SU-DHL-6 (cell line): ENCODE results near the gene CRYBB2.

Experiments used
- EZH2phosphoT487 ChIP-seq: fragments of 200-600 bp; sonication (generic), shearing (Covaris generic); conservative IDR thresholded peaks from 2 replicates; pipeline ENCODE4 v1.6.1; 2018; ENCODE audit warnings: mild to moderate bottlenecking, antibody characterized with exemption, low read length, moderate library complexity, mixed read lengths
- TF ChIP-seq, protein P1 (sequence below): fragments of 200-600 bp; sonication (generic); IDR thresholded peaks from one replicate; pipeline ENCODE4 v1.5.1; 2017; ENCODE audit warnings: antibody characterized with exemption, mild to moderate bottlenecking, low read length, moderate library complexity; ENCODE audit not compliant: insufficient read depth, poor library complexity, severe bottlenecking

DNA sequence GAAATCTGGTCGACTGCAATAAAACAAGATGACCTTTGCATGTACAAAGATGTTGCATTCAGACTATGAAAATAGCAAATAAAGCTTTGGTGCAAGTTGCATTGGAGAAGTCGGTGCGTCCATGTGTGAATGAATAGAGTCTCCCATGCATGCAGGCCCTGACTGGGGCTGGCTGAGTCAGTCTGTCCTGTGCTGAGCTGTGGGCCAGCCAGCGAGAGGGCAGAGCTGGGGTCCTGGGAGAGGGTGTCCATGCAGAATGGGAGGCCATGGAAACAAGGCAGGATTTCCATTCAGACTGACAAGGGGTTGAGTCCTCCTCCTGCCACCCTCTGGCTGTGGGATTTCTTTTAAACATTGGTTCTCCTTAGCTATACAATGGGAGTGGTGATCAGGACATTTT, 22.1 kb upstream of the CRYBB2 start:
- TF ChIP-seq, protein P1, sequence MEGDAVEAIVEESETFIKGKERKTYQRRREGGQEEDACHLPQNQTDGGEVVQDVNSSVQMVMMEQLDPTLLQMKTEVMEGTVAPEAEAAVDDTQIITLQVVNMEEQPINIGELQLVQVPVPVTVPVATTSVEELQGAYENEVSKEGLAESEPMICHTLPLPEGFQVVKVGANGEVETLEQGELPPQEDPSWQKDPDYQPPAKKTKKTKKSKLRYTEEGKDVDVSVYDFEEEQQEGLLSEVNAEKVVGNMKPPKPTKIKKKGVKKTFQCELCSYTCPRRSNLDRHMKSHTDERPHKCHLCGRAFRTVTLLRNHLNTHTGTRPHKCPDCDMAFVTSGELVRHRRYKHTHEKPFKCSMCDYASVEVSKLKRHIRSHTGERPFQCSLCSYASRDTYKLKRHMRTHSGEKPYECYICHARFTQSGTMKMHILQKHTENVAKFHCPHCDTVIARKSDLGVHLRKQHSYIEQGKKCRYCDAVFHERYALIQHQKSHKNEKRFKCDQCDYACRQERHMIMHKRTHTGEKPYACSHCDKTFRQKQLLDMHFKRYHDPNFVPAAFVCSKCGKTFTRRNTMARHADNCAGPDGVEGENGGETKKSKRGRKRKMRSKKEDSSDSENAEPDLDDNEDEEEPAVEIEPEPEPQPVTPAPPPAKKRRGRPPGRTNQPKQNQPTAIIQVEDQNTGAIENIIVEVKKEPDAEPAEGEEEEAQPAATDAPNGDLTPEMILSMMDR: no peak
- no peak for TF ChIP-seq EZH2phosphoT487
